SH-SY5Y (cell line): ENCODE measurements around the gene B4GALT2.

Source experiments
- GATA2 ChIP-seq: IDR thresholded peaks from 2 replicates; pipeline ENCODE4 v1.6.1; 2011; ENCODE audit warnings: mild to moderate bottlenecking, low read depth, low read length
- GATA3 ChIP-seq: IDR thresholded peaks from 2 replicates; pipeline ENCODE4 v1.6.1; 2011; ENCODE audit warnings: low read depth, mild to moderate bottlenecking, low read length, moderate library complexity

The B4GALT2 gene

DNA sequence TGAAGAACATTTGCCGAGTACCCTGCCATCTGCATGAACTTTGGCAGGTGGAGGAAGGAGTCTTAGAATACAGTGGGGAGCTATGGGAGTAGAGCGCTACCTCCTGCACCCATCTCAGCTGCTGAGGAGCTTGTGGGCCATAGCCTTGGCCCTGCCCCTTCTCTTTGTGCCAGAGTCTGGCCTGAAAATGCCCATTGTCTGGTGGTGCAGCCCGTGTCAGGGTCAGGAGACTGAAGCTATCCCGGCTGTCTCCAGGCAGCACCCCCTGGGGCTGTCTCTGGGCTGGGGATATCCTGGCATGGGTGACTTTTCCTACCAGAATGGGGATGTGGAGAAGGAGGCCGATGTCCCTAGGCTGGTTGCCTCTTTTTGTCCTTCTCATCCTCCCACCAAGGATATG, 25.0 kb upstream of the B4GALT2 start:
- TF ChIP-seq GATA3 (no peak), GATA2 (no peak)

DNA sequence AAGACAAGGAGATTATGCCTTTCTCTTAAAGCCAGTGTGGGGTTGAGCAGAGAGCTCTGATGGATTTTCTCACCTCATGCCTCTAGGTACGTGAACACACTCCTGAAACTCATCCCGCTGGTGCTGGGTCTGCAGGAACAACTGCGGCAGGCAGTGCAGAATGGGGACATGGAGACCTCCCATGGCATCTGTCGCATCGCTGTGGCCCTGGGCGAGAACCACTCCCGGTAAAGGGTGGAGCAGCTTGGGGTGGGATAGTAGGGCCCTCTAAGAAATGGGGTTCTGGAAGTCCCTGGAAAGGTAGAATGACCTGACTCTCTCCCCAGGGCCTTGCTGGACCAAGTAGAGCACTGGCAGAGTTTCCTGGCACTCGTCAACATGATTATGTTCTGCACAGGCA, 22.8 kb upstream of the B4GALT2 start:
- TF ChIP-seq GATA2 = no peak
- no peak for TF ChIP-seq GATA3

DNA sequence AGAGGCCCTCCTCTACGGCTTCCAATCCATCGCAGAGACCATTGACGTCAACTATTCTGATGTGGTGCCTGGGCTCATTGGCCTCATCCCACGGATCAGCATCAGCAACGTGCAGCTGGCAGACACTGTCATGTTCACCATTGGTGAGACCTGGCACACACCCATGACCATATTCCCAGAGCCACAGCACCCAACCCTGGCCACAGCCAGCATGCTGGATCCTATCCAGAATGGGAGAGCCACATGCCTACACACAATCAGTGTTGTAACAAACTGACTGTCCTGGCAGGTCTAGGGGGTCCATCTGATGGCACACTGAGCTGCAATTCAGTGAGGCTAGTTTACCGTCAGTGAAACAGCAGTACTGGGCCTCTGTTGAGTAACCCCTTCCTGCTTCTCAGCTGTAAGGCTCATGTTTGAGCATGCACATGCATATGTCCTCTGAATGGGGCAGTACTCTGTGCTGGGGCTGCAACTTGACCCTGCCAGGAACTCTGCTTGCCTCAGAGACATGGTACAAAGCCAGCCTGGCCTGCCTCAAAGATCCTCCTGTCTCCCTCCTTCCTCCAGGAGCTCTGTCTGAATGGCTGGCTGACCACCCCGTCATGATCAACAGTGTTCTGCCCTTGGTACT, 21.5 kb upstream of the B4GALT2 start:
- no peak for TF ChIP-seq GATA2
- TF ChIP-seq GATA3 = no peak

DNA sequence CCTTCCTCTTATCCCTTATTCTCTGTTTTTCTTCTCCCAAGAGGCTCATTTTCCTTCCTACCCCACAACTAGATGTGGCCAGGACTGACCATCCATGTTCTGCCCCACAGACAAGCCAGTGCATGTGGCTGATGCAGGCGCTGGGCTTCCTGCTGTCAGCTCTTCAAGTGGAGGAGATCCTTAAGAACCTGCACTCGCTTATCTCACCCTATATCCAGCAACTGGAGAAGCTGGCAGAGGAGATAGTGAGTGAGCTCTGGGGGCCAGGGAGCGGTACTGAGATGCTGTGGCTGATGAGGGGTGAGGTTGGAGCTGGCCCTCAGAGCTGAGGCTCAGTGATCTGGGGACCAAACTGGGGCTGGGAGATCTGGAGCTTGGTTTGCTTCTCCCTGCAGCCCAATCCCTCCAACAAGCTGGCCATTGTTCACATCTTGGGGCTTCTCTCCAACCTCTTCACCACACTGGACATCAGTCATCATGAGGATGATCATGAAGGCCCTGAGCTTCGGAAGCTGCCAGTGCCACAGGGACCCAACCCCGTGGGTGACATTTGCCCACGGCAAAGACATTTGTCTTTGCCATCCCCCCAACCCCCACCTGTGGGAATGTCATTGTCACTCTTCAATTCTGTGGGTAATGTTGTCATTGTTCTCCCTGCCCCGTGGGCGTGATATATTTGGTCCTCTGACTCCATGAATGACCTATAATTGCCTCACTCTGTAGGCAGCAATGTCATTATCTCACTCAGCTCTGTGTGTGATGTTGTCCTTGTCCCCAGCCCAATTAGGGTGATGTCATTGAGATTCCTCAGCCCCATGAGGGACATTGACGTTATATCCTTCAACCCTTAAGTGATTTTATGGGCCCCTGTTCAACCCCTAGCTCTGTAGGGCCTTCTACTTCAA, 20.4 kb upstream of the B4GALT2 start:
- TF ChIP-seq GATA2 (no peak), GATA3 (no peak)

DNA sequence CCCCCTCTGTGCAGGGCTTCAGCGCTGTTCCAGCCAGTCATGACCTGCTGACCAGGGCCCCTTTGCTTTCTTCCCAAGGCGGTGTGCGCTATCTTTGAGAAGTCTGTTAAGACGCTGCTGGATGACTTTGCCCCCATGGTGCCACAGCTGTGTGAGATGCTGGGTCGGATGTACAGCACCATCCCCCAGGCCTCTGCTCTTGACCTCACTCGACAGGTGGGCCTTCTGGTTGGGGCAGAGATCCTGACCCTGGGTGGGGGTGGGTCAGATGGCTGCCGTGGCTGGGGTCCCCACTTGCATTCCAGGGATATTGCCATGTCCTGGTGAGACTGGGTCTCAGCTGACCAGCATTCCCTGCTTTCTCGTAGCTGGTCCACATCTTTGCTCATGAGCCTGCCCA, 18.2 kb upstream of the B4GALT2 start:
- no peak for TF ChIP-seq GATA2
- no peak for TF ChIP-seq GATA3

DNA sequence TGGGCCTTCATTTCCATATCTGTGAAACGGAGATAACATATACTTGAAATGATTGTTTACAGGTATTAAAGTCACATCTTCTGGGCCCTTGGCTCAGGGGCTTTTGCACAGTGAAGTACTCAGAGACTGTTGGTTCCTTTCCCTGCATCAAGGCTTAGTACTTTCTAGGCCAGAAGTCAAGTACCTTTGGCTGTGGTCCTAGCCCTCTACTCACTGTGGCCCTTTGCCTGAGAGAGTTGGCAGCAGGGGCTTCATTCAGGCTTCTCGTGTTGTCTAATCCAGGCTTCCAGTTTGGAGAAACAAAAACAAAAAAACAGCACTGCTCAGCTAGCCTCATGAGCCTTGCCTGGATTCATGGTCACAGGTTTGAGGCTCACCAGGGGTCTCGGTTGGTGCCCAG, 17.3 kb upstream of the B4GALT2 start:
- TF ChIP-seq GATA2 = no peak
- no peak for TF ChIP-seq GATA3

DNA sequence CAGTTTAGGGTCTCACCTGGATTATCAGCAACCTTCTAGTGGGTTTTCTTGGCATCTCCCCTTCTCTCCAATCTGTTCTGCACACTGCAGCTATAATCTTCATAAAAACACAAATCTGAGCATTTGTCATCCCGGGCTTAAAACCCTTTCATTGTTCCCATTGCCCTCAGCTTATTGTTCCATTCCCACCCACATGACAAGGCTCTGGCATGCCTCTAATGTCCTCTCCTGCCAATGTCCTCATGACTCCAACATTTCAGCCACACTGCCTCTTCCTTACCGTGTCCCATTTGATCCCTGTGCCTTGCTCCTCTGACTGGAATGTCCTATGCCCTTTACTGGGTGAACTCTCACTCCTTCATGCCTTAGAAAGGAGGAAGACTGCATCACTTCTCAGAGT, 16.7 kb upstream of the B4GALT2 start:
- TF ChIP-seq GATA2 = no peak
- no peak for TF ChIP-seq GATA3

DNA sequence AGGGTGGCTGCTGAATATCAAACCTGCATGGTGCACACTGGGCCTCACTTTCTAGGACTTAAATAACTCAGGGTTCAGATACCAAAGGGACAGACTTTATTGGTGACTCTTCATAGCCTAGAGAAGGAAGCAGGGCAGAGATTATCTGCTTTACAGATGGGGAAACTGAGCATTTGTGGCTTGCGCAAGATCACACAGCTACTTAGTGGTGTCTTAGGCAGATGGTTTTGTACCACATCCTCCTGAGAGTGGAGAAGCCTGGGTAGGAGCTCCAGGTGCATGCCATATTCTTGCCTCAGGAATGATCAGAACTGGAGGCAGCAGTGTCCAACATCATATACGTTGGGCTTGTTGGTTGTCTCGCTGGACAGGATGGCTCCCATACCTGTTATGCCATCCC, 16.0 kb upstream of the B4GALT2 start:
- TF ChIP-seq GATA3 (no peak), GATA2 (no peak)

DNA sequence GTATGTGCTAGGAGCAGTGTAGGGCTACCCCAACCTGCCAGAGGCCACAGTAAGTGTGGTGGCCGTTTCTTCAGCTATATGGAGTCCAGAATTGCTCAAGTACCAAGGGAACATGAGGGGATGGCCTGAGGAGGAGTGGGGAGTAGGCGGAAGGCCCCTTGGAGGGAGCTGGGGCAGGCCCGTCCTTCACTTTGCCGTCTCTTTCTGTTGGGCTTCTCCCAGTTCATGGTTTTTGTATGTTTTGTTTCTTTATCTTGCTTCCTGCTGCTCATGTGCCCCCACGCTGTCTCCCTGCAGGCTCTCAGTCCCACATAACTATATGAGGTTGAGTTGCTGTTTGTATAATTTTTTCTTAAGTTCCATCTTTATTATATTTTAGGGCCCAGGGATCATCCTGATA, 15.1 kb upstream of the B4GALT2 start:
- TF ChIP-seq GATA2 (no peak), GATA3 (no peak)

DNA sequence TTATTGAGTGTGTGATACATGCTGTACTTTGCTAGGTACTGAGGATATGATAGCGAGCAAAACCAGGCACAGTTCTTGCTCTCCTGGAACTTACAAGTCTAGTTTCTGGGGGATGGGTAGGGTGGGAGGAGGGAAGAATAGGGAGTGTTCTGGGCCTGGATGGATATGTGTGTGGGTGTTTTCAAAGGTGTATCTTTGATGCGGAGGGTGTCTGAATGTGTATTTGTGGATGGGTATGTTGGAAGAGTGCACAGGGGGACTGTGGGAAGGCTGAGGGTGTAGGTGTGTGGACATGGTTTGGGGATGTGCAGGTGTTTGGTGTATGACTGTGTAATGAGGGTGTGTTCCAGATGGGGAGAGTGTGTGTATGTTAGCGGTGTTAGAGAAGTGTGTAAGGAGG, 13.7 kb upstream of the B4GALT2 start:
- TF ChIP-seq GATA2 = no peak
- no peak for TF ChIP-seq GATA3

DNA sequence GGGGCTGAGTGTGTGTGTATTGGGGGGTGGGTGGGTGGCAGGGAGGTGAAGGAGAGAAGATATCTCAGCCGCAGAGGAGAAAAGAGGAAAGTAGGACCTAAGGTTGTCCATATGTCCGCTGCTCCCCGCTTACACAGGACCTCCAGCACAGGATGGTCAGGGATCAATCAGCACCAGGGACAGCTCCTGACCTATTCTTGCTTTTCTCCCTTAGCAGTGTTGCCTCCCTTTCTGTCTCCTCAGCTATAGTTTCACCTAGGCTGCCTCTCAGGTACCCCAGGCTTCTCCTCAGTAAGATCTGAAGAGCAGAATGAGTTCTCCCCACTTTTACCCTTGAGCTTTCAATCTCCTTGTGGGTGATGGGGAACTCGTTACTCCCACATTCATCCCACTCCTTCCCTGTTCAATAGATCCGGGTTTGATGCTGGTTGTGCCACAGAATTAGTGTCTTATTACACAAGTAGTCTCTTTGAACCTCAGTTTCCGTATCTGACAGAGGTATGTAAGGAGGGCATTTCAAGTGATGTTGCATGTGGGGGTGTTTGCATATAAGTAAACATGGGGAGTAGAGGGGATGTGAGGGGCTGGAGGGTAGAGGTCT, 10.6 kb upstream of the B4GALT2 start:
- no peak for TF ChIP-seq GATA2
- no peak for TF ChIP-seq GATA3

DNA sequence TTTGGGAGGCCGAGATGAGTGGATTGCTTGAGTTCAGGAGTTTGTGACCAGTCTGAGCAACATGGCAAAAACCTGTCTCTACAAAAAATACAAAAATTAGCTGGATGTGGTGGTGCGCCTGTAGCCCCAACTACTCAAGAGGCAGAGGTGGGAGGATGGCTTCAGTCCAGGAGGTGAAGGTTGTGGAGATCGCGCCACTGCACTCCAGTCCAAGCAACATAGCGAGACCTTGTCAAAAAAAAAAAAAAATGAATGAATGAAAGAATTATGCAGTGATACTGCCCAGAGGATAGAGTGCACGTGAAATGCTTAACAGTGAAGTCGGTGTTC, 9.6 kb upstream of the B4GALT2 start:
- TF ChIP-seq GATA3 = no peak
- TF ChIP-seq GATA2 = no peak

DNA sequence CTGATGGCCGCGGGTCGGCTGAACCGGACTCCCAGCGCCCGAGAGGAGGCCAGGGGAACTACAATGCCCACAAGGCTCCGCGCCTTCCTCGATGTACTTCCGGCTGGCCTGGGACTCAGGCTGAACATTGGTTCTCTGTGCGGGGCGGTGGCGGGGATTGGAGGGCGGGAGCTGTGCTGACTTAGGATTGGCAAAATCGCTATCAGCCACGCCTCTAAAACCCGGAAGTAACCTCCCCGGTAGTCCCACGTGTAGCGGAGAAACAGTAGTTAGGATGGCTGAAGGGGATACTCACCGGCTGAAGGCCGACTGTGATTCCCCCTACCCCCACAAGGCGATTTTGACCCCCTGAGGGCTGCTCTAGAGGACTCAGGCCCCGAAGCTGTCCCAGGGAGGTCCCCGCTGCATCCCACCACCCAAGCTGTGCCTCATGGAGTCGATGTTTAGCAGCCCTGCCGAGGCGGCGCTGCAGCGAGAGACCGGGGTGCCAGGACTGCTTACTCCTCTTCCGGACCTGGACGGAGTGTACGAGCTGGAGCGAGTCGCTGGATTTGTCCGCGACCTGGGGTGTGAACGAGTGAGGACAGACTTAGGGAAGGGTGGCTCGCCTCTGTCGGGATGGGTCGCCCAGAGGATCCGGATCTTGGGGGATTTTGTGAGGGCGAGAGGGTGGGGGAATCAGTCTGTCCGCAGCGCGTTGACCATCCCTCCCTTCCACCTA, 9.1 kb upstream of the B4GALT2 start, which contains the start of gene DPH2:
Gene DPH2, plus strand, starts transcription at position 265 of the 721 bp plus-strand sequence. Its CDS starts 166 bp downstream, at position 431.
- TF ChIP-seq GATA2 (no peak), GATA3 (no peak)

DNA sequence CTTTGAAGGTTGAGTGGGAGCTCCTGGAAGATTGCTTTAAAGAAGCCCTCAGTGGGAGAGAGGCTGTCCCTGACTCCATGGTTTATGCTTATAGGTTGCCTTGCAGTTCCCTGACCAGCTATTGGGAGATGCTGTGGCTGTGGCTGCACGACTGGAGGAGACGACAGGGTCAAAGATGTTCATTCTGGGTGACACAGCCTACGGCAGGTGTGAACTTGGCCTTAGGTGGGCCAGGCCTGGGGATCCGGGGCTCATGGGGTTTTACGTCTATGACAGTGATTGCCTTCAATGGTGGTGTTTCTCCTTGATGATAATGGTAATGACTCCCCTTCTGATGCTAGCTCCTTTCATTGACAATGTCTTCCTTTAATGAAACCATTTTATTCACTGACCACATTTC, 8.5 kb upstream of the B4GALT2 start:
- TF ChIP-seq GATA2 = no peak
- no peak for TF ChIP-seq GATA3
